ENCODE measurements around the gene FGF2.

Gene FGF2

GRCh38 chr4:122908223-122908622 is 81.6 kb downstream of the FGF2 start:
- TF ChIP-seq EZH2phosphoT487 (conservative IDR thresholded peaks at IDR 0.05; ENCODE audit: low read length): no peak
- TF ChIP-seq, protein P1, sequence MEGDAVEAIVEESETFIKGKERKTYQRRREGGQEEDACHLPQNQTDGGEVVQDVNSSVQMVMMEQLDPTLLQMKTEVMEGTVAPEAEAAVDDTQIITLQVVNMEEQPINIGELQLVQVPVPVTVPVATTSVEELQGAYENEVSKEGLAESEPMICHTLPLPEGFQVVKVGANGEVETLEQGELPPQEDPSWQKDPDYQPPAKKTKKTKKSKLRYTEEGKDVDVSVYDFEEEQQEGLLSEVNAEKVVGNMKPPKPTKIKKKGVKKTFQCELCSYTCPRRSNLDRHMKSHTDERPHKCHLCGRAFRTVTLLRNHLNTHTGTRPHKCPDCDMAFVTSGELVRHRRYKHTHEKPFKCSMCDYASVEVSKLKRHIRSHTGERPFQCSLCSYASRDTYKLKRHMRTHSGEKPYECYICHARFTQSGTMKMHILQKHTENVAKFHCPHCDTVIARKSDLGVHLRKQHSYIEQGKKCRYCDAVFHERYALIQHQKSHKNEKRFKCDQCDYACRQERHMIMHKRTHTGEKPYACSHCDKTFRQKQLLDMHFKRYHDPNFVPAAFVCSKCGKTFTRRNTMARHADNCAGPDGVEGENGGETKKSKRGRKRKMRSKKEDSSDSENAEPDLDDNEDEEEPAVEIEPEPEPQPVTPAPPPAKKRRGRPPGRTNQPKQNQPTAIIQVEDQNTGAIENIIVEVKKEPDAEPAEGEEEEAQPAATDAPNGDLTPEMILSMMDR (IDR thresholded peaks at IDR 0.05; ENCODE audit: insufficient read depth, low read length, poor library complexity, severe bottlenecking): no peak
- H3F3A ChIP-seq (ENCODE audit: insufficient read depth): no peaks in the 10 kb centered on the region
- no peaks in the 10 kb centered on the region for H3K27me3 ChIP-seq (ENCODE audit: low read length)
- no peak overlapping the region for H3K4me2 ChIP-seq (ENCODE audit: low read depth, low read length, poor library complexity, severe bottlenecking)
- no peaks in the 10 kb centered on the region for H3K9me2 ChIP-seq (replicated peaks; ENCODE audit: insufficient read depth, low read length)
- no peak overlapping the region for H3K27ac ChIP-seq (ENCODE audit: low read depth, low read length)
- H3K79me2 ChIP-seq (ENCODE audit: insufficient read depth, low read length): no peaks in the 10 kb centered on the region
- H4K20me1 ChIP-seq (ENCODE audit: low read depth, low read length): no peaks in the 10 kb centered on the region
- no peak overlapping the region for H3K9ac ChIP-seq (ENCODE audit: low read length)
- no peak overlapping the region for H2AFZ ChIP-seq (ENCODE audit: low read depth, low read length, severe bottlenecking)
- no peak overlapping the region for H3K4me3 ChIP-seq (ENCODE audit: insufficient read depth, low read length, poor library complexity, severe bottlenecking)
- no peaks in the 10 kb centered on the region for H3K36me3 ChIP-seq (ENCODE audit: low read length)
- no peaks in the 10 kb centered on the region for H3K9me3 ChIP-seq (ENCODE audit: insufficient read depth, low read length)

GRCh38 chr4:122909683-122910082 is 83.1 kb downstream of the FGF2 start:
- no peak overlapping the region for H3K9ac ChIP-seq (ENCODE audit: low read length)
- H3K36me3 ChIP-seq (ENCODE audit: low read length): no peaks in the 10 kb centered on the region
- H4K20me1 ChIP-seq (ENCODE audit: low read depth, low read length): no peaks in the 10 kb centered on the region
- no peaks in the 10 kb centered on the region for H3K27me3 ChIP-seq (ENCODE audit: low read length)
- no peaks in the 10 kb centered on the region for H3F3A ChIP-seq (ENCODE audit: insufficient read depth)
- no peaks in the 10 kb centered on the region for H3K9me2 ChIP-seq (replicated peaks; ENCODE audit: insufficient read depth, low read length)
- no peak overlapping the region for H3K4me2 ChIP-seq (ENCODE audit: low read depth, low read length, poor library complexity, severe bottlenecking)
- H3K9me3 ChIP-seq (ENCODE audit: insufficient read depth, low read length): no peaks in the 10 kb centered on the region
- no peak overlapping the region for H3K27ac ChIP-seq (ENCODE audit: low read depth, low read length)
- H3K79me2 ChIP-seq (ENCODE audit: insufficient read depth, low read length): no peaks in the 10 kb centered on the region
- TF ChIP-seq, protein P1 (IDR thresholded peaks at IDR 0.05; ENCODE audit: insufficient read depth, low read length, poor library complexity, severe bottlenecking): no peak
- TF ChIP-seq EZH2phosphoT487 (conservative IDR thresholded peaks at IDR 0.05; ENCODE audit: low read length): no peak
- H3K4me3 ChIP-seq (ENCODE audit: insufficient read depth, low read length, poor library complexity, severe bottlenecking): no peak overlapping the region
- H2AFZ ChIP-seq (ENCODE audit: low read depth, low read length, severe bottlenecking): no peak overlapping the region

- Histone ChIP-seq H3K27ac (ENCODE audit: low read depth, low read length) (no peak overlapping the region), H3K79me2 (ENCODE audit: insufficient read depth, low read length) (no peaks in the 10 kb centered on the region), H3K36me3 (ENCODE audit: low read length) (no peaks in the 10 kb centered on the region), H4K20me1 (ENCODE audit: low read depth, low read length) (no peaks in the 10 kb centered on the region), H3F3A (ENCODE audit: insufficient read depth) (no peaks in the 10 kb centered on the region), H3K4me2 (ENCODE audit: low read depth, low read length, poor library complexity, severe bottlenecking) (no peak overlapping the region), H3K27me3 (ENCODE audit: low read length) (no peaks in the 10 kb centered on the region), H3K9me2 (replicated peaks; ENCODE audit: insufficient read depth, low read length) (no peaks in the 10 kb centered on the region), H2AFZ (ENCODE audit: low read depth, low read length, severe bottlenecking) (no peak overlapping the region), H3K9ac (ENCODE audit: low read length) (no peak overlapping the region), H3K9me3 (ENCODE audit: insufficient read depth, low read length) (no peaks in the 10 kb centered on the region), H3K4me3 (ENCODE audit: insufficient read depth, low read length, poor library complexity, severe bottlenecking) (no peak overlapping the region)
- TF ChIP-seq, protein P1 (IDR thresholded peaks at IDR 0.05; ENCODE audit: insufficient read depth, low read length, poor library complexity, severe bottlenecking): no peak
- TF ChIP-seq EZH2phosphoT487 (conservative IDR thresholded peaks at IDR 0.05; ENCODE audit: low read length): no peak
Measured at GRCh38 chr4:122911588-122911987, 85.0 kb downstream of the FGF2 start.

Data from SU-DHL-6 (cell line).